Measurements from ENCODE around the gene ABCC3.

DNA sequence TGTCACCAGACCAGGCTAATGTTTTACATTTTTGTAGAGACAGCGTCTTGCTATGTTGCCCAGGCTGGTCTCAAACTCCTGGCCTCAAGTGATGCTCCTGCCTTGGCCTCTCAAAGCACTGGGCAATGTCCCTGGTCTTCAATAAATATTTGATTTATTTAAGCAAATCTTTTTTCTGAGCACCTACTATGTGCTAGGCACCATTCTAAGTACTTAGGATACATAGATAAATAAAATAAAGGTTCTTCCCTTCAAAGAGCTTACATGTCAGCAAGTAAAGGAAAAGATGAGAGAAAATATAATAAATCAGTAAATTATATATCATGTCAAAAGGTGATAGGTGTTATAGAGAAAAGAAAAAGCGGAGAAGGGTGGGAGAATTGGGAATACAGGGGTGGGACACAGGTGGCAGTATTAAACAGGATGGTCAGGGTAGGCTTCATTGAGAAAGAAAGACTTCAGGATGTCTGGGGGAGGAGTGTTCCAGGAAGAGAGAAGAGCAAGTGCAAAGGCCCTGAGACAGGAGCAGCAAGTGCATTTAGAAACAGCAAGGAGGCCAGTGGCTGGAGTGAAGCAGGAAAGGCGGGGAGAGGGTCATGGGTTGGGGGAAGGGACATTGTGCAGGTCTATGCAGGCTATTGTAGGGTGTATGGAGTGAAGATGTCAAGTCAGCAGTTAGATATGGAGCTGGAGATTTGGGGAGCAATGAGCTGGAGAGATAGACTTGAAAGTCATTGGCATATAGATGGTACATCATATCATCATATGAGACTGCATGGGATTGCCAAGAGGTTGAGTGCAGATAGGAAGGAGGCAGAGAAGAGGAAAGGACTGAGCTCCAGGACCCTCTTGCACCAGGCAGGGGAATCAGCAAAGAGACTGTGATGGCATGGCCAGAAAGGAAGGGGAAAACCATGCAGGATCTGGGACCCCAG, 11.3 kb downstream of the ABCC3 start:
- TF ChIP-seq, protein P1, sequence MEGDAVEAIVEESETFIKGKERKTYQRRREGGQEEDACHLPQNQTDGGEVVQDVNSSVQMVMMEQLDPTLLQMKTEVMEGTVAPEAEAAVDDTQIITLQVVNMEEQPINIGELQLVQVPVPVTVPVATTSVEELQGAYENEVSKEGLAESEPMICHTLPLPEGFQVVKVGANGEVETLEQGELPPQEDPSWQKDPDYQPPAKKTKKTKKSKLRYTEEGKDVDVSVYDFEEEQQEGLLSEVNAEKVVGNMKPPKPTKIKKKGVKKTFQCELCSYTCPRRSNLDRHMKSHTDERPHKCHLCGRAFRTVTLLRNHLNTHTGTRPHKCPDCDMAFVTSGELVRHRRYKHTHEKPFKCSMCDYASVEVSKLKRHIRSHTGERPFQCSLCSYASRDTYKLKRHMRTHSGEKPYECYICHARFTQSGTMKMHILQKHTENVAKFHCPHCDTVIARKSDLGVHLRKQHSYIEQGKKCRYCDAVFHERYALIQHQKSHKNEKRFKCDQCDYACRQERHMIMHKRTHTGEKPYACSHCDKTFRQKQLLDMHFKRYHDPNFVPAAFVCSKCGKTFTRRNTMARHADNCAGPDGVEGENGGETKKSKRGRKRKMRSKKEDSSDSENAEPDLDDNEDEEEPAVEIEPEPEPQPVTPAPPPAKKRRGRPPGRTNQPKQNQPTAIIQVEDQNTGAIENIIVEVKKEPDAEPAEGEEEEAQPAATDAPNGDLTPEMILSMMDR (IDR thresholded peaks at IDR 0.05; ENCODE audit: low read depth, low read length, poor library complexity, severe bottlenecking), result no peak
- no peak for TF ChIP-seq EZH2phosphoT487 (IDR thresholded peaks at IDR 0.05; ENCODE audit: borderline replicate concordance, low read length)

All from DOHH2 (cell line).